ENCODE data around the gene MSRB1.

- TF ChIP-seq FOSL1 (IDR thresholded peaks at IDR 0.05; ENCODE audit: insufficient read depth, low read depth, low read length): no peak
- TF ChIP-seq GTF2F1 (IDR thresholded peaks at IDR 0.05; ENCODE audit: borderline replicate concordance, low read depth, low read length): no peak
- no peak for TF ChIP-seq POLR2A (IDR thresholded peaks at IDR 0.05; ENCODE audit: control extremely low read depth in 1 of 2, low read depth in 2 of 2, low read length in 2 of 2)
- TF ChIP-seq HDAC6 (IDR thresholded peaks at IDR 0.05; ENCODE audit: low read depth, low read length): no peak
- no peak for TF ChIP-seq CTCF (IDR thresholded peaks at IDR 0.05; ENCODE audit: control extremely low read depth in 1 of 3, insufficient read depth in 1 of 3, low read depth in 1 of 3, low read length in 3 of 3)
- no peak for TF ChIP-seq TAF1 (IDR thresholded peaks at IDR 0.05; ENCODE audit: low read depth, low read length)
- TF ChIP-seq POLR2AphosphoS5 (IDR thresholded peaks at IDR 0.05; ENCODE audit: low read depth, low read length): no peak
- TF ChIP-seq BCL11A (IDR thresholded peaks at IDR 0.05; ENCODE audit: low read depth in 2 of 2, low read length in 2 of 2): no peak
- no peak for TF ChIP-seq CBX8 (IDR thresholded peaks at IDR 0.05; ENCODE audit: borderline replicate concordance, low read depth, low read length)
- TF ChIP-seq EP300 (IDR thresholded peaks at IDR 0.05; ENCODE audit: borderline replicate concordance in 1 of 2, low read depth in 2 of 2, low read length in 2 of 2): no peak
- no peak for TF ChIP-seq NRF1 (IDR thresholded peaks at IDR 0.05; ENCODE audit: low read depth, low read length)
- TF ChIP-seq MAX (IDR thresholded peaks at IDR 0.05): no peak
- no peak for TF ChIP-seq TCF12 (IDR thresholded peaks at IDR 0.05; ENCODE audit: low read depth, low read length)
Measured at GRCh38 chr16:1973461-1974156, 30.6 kb upstream of the MSRB1 start.

All from H1 (cell line).